22Rv1 (cell line): ENCODE data around the gene DPYSL4.

Source experiments
- H3K27ac ChIP-seq: fragments of 450-650 bp; 2 replicates; pipeline ENCODE4 v1.5.1; 2017
- ZFX ChIP-seq: fragments of 450-650 bp; IDR thresholded peaks from 2 replicates; pipeline ENCODE4 v1.6.1; 2017; ENCODE audit warnings: antibody characterized with exemption, borderline replicate concordance
- TF ChIP-seq, protein P1 (sequence below): fragments of 450-650 bp; IDR thresholded peaks from 2 replicates; pipeline ENCODE4 v1.5.1; 2017; ENCODE audit warnings: mild to moderate bottlenecking

The DPYSL4 gene

DNA sequence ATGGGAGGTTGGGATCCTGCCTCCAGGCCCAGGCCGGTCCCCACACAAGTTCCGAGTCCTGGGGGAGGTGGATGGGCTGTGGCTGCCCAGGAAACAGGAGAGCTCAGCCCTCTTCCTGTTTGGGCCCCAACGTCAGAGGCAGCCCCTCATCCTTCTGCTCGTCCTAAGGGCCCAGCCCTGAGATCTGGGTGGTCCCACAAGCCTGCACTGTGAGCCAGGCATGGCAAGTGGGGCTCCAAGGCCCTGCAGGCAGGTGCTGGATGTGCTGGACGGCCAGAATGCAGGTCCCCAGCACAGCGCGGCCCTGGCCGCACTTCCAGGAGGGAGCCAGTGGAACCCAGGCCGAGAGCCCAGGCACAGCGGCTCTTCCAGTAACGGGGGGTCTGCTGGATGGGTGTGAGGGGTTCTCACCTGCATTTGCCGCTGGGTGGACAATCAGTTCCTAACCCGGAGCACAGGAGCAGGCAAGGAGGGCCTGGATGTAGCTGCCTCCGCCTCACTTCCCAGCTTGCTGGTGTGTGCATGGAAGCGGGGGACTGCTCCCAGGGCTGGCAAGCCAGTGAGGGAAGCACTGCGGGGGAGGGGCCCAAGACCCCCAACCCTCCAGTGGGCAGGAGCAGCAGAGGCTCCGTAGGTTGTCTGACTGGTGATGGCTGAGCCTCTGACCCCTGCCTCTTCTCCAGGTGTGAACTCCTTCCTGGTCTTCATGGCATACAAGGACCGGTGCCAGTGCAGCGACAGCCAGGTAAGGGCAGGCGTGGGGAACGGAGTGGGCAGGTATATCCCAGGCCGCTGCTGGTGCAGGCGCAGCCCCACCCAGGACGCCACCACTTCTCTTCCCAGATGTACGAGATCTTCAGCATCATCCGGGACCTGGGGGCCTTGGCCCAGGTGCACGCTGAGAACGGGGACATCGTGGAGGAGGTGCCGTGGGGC is 9.7 kb downstream of the DPYSL4 start:
- TF ChIP-seq, protein P1, sequence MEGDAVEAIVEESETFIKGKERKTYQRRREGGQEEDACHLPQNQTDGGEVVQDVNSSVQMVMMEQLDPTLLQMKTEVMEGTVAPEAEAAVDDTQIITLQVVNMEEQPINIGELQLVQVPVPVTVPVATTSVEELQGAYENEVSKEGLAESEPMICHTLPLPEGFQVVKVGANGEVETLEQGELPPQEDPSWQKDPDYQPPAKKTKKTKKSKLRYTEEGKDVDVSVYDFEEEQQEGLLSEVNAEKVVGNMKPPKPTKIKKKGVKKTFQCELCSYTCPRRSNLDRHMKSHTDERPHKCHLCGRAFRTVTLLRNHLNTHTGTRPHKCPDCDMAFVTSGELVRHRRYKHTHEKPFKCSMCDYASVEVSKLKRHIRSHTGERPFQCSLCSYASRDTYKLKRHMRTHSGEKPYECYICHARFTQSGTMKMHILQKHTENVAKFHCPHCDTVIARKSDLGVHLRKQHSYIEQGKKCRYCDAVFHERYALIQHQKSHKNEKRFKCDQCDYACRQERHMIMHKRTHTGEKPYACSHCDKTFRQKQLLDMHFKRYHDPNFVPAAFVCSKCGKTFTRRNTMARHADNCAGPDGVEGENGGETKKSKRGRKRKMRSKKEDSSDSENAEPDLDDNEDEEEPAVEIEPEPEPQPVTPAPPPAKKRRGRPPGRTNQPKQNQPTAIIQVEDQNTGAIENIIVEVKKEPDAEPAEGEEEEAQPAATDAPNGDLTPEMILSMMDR, result no peak
- no peak for TF ChIP-seq ZFX
- no peak overlapping the region for H3K27ac ChIP-seq

DNA sequence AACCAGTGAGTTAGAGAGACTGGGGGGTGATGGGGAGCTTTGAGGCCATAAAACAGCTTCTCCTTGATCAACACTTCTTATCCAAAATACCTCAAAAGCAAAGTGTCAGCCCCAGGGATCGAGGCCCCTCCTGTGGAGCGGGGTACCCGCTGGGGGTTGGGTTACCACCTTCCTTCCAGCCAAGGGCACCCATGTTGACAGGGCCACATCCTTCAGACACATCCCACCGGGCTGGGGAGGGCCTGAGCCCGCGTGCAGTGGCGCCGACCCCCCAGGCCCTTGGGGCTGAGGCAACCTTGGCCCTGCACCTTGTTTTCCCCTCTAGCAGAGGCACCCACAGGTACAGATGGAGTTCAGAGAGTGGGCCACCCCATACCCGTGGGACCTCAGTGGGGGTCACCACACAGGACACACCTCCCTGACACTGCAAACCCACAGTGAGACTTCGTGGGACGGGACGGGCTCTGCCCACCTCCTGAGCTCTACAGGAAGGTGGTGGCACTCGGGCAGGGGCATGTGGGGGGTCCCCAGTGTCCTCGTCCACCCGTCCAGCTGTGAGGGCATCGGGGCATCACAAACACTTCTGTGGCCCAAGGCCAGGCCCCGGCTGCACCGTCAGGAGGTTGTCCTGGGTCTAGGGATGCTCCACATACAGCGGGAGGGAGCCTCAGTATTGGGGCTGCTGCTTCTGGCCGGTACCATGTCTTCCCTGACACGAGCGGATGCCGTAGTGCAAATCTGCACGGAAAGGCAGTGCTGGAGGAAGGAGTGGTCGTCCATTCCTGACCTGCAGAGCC is 10.7 kb downstream of the DPYSL4 start:
- H3K27ac ChIP-seq, result no peak overlapping the region
- no peak for TF ChIP-seq ZFX
- TF ChIP-seq, protein P1, result no peak

DNA sequence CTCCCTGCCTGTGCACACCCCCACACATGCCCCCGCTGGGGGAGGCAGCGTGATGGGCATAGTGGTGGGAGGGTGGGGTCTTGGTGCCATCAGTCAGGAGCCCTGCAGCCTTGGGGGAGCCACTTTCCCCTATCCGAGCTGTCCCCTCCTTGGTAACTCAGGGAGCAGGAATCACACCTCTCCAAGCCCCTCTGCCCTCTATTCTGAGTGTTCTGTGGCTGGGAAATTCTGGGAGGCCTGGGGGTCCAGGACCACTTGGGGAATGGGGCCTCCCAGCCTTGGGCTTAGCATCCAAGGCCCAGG is 11.3 kb downstream of the DPYSL4 start:
- TF ChIP-seq, protein P1, result no peak
- TF ChIP-seq ZFX, result no peak
- H3K27ac ChIP-seq, result no peak overlapping the region

DNA sequence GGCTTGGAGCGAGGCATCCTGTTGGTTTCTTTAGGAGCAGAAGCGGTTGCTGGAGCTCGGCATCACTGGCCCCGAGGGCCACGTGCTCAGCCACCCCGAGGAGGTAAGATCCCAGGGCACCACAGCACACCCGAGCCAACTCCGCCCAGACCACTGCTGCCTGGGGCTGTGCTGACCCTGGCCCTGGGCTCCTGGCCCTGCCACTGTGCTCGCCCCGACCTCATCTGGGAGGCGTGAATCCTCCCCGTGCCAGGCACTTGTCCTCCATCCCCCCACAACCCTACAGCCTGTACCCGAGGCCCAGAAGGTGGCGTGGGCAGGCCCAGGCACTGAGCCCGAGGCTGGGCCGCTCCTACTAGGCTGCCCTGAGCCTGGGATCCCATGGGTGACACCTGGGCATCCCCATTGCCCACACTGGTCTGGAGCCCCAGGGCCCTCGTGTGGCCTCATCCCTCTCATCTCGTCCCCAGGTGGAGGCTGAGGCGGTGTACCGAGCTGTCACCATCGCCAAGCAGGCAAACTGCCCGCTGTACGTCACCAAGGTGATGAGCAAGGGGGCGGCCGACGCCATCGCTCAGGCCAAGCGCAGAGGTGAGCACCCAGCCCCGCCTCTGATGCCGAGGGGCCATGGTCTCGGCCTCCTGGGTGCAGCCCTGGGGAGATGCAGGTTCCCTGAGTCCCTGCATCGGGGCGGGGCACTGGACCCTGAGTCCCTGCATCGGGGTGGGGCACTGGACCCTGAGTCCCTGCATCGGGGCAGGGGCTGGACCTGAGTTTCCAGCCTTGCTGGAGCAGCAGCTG is 11.8 kb downstream of the DPYSL4 start:
- no peak overlapping the region for H3K27ac ChIP-seq
- TF ChIP-seq ZFX, result no peak
- TF ChIP-seq, protein P1, result no peak

DNA sequence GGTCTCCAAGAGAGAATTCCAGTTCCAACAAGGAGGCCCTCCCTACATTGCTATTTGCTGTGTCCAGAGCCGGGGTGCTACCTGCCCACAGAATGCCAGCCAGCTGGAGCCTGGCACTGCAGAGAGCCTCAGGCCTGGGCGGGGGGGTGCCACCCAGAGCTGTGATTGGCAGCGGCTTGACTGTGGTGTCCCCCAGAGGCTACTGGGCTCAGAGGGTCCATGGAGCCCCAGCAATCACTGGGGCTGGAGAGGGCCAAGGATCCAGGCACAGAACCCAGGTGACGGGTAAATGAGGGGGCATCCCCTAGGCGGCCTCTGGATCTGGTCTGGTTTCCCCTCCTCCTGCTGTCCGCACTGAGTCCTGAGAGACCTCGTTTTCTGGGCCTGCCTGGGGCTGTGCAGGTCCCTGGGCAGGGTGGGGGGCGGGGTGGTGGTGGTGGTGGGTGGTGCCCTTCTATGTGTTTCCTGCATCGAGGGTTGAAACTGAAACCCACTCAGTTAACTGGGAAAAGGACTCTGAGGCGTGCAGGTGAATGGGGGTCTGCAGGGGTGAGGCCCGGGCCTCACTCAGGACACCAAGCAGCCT is 12.6 kb downstream of the DPYSL4 start:
- no peak overlapping the region for H3K27ac ChIP-seq
- TF ChIP-seq, protein P1, result no peak
- no peak for TF ChIP-seq ZFX

DNA sequence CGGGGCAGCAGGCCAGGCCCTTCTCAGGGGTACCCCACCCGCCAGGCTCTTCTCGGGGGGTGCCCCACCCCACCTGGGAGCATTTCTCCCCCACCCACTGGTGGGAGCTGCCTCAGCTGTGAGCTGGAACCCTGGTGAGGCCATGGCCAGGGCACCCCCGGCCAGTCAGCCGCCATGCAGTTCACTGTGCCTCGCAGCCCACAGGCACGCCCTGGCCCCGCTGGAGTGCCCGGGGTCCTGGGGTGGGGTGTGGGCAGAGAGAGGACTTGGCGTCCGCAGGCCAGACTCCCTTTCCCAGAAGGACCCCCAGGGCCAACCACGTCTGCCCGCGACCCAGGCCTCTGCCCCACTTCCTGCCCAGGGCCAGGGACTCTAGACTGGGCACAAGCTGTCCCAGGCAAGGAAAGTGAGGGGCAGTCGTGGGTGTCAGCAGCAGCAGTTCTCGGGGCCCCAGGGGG is 13.1 kb downstream of the DPYSL4 start:
- H3K27ac ChIP-seq, result no peak overlapping the region
- no peak for TF ChIP-seq ZFX
- TF ChIP-seq, protein P1, result no peak
